BE2C (cell line): Measurements from ENCODE around the gene STEAP1B.

Source experiments
- DNase-seq: peaks from one replicate; pipeline ENCODE4 v3.0.0-alpha.2; 2020
- H3K27me3 ChIP-seq: fragments of 250-450 bp; sonication (Bioruptor Pico); 2 replicates; pipeline ENCODE4 v1.5.1; 2020; ENCODE audit warnings: mild to moderate bottlenecking
- H3K36me3 ChIP-seq: fragments of 250-450 bp; sonication (Bioruptor Pico); 2 replicates; pipeline ENCODE4 v1.5.1; 2020; ENCODE audit warnings: mild to moderate bottlenecking
- H3K4me1 ChIP-seq: fragments of 250-450 bp; sonication (Bioruptor Pico); 2 replicates; pipeline ENCODE4 v1.5.1; 2020
- H3K4me3 ChIP-seq: 2 replicates; pipeline ENCODE4 v1.5.1; 2011; ENCODE audit warnings: low read depth, low read length
- H3K9me3 ChIP-seq: fragments of 250-450 bp; sonication (Bioruptor Pico); 2 replicates; pipeline ENCODE4 v1.5.1; 2020
- TF ChIP-seq, protein P1 (sequence below): IDR thresholded peaks from 2 replicates; pipeline ENCODE4 v1.5.1; 2012; ENCODE audit warnings: mild to moderate bottlenecking, low read depth, low read length

Gene STEAP1B

DNA sequence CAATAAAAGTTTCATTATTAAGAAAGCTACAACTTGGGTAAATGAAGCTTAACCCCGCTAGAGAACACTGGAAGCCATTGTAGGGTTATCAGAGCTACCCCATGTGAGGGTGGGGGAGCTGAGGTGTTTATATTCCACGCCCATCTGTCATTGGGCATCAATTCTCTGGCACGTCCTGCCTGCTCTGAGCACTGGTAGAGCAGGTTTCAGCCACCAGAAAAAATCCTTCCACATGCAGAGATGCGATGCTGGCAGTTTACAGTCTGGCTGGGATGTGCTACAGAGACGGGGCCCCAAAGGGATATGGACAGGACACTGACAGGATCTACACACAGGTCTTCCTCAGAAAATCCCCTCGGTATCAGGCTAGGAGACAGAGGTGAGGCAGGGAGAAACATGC is 127.1 kb downstream of the STEAP1B start:
- no peaks in the 10 kb centered on the region for H3K9me3 ChIP-seq
- DNase-seq = no peak
- TF ChIP-seq, protein P1, sequence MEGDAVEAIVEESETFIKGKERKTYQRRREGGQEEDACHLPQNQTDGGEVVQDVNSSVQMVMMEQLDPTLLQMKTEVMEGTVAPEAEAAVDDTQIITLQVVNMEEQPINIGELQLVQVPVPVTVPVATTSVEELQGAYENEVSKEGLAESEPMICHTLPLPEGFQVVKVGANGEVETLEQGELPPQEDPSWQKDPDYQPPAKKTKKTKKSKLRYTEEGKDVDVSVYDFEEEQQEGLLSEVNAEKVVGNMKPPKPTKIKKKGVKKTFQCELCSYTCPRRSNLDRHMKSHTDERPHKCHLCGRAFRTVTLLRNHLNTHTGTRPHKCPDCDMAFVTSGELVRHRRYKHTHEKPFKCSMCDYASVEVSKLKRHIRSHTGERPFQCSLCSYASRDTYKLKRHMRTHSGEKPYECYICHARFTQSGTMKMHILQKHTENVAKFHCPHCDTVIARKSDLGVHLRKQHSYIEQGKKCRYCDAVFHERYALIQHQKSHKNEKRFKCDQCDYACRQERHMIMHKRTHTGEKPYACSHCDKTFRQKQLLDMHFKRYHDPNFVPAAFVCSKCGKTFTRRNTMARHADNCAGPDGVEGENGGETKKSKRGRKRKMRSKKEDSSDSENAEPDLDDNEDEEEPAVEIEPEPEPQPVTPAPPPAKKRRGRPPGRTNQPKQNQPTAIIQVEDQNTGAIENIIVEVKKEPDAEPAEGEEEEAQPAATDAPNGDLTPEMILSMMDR = no peak
- no peak overlapping the region for H3K4me3 ChIP-seq
- no peaks in the 10 kb centered on the region for H3K36me3 ChIP-seq
- no peaks in the 10 kb centered on the region for H3K27me3 ChIP-seq
- peaks cover 52% of the 10 kb centered on the region for H3K4me1 ChIP-seq

DNA sequence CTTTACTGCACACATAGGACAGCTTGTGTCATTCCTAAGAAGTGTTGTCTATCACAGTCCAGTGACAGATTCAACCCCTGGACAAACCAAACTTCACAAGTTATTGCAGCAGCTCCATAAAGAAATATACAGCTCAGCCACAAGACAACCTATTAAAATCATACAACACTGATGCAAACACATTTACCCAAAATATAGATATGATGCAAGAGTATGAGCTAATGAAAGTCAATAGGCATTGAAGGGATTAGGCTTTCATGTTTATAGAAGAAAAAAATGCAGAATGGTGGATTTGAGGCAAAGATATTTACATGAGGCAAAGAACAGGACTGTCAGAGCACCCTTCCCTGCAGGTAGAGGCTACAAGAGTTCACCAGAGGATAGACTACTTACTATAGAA is 128.1 kb downstream of the STEAP1B start:
- H3K9me3 ChIP-seq = no peaks in the 10 kb centered on the region
- no peak overlapping the region for H3K4me3 ChIP-seq
- TF ChIP-seq, protein P1 = no peak
- H3K4me1 ChIP-seq = peaks cover 44% of the 10 kb centered on the region
- no peak for DNase-seq
- no peaks in the 10 kb centered on the region for H3K36me3 ChIP-seq
- no peaks in the 10 kb centered on the region for H3K27me3 ChIP-seq
